GM12878 (cell line): ENCODE data around the gene SHB. TPM values are rescaled to one million over a fixed set of nuclear protein-coding genes. Genes with fewer than 3 reads are reported as not detected.

Source experiments
- ATAC-seq: fragments of 200-7000 bp; cut with Tn5 transposase; 3 replicates; pipeline ENCODE4 v1.9.1; 2020; ENCODE audit warnings: mild to moderate bottlenecking, moderate library complexity
- BruUV-seq: library from RNA; stranded (reverse); fragments of 400-500 nt; replicated peaks from 2 replicates; lab custom pipeline; 2021; lab: Mats Ljungman, UMichigan
- CTCF ChIA-PET: fragments of 300-600 bp; sonication (Branson Sonifier 250); formaldehyde crosslinking; extraction: SDS; loops from one replicate; lab custom pipeline; 2021; ENCODE audit warnings: inconsistent platforms; lab: Yijun Ruan, JAX
- POLR2A ChIA-PET: fragments of 350-600 bp; formaldehyde crosslinking; extraction: SDS; loops from one replicate; lab custom pipeline; 2021; ENCODE audit warnings: inconsistent platforms; lab: Charles Lee
- RAD21 ChIA-PET: fragments of 300-600 bp; sonication (Branson Sonifier 250); formaldehyde crosslinking; loops from one replicate; lab custom pipeline; 2023; ENCODE audit warnings: antibody characterized with exemption; ENCODE audit not compliant: unreplicated experiment; lab: Charles Lee
- SMC1A ChIA-PET: fragments of 300-600 bp; sonication (Branson Sonifier 250); formaldehyde crosslinking; loops from one replicate; lab custom pipeline; 2023; ENCODE audit not compliant: unreplicated experiment, uncharacterized antibody; lab: Charles Lee
- DNase-seq: peaks from one replicate; pipeline ENCODE4 v3.0.0-alpha.2; 2011; ENCODE audit warnings: low read depth, low spot score
- FAIRE-seq: peaks from 3 replicates; lab custom pipeline; 2011; peaks lifted over from hg19 to GRCh38; lab: Jason Lieb, UNC
- H2AFZ ChIP-seq: 2 replicates; pipeline ENCODE4 v1.6.0; 2011; ENCODE audit warnings: low read depth, low read length, control low read depth; ENCODE audit not compliant: control insufficient read depth
- H3K27ac ChIP-seq: 2 replicates; pipeline ENCODE4 v1.5.1; 2011; ENCODE audit warnings: control low read depth; ENCODE audit not compliant: control insufficient read depth, insufficient read depth
- H3K27me3 ChIP-seq, 2 experiments: replicated peaks in 1 of 2; 2 replicates each; pipeline versions ENCODE4 v1.6.0 to v1.6.1; 2011; ENCODE audit warnings: low read length in 1 of 2; ENCODE audit not compliant: control insufficient read depth in 2 of 2, insufficient read depth in 2 of 2
- H3K36me3 ChIP-seq, 2 experiments: 2 replicates each; pipeline ENCODE4 v1.5.1; 2011; ENCODE audit warnings: low read length in 1 of 2; ENCODE audit not compliant: control insufficient read depth in 2 of 2, insufficient read depth in 2 of 2
- H3K4me1 ChIP-seq: 2 replicates; pipeline ENCODE4 v1.6.1; 2011; ENCODE audit warnings: mild to moderate bottlenecking, low read length, moderate library complexity, mixed read lengths; ENCODE audit not compliant: control insufficient read depth, insufficient read depth
- H3K4me2 ChIP-seq: 2 replicates; pipeline ENCODE4 v1.6.0; 2011; ENCODE audit warnings: control low read depth; ENCODE audit not compliant: control insufficient read depth, insufficient read depth
- H3K4me3 ChIP-seq: fragments of 200-600 bp; sonication (generic); 2 replicates; pipeline ENCODE4 v1.5.1; 2016
- H3K79me2 ChIP-seq: 2 replicates; pipeline ENCODE4 v1.6.0; 2011; ENCODE audit warnings: low read length; ENCODE audit not compliant: control insufficient read depth, insufficient read depth
- H3K9ac ChIP-seq: 2 replicates; pipeline ENCODE4 v1.8.0; 2011; ENCODE audit warnings: low read length, control low read depth, mixed read lengths; ENCODE audit not compliant: control insufficient read depth, insufficient read depth
- H3K9me3 ChIP-seq: replicated peaks from 3 replicates; pipeline ENCODE4 v1.5.1; 2011; ENCODE audit warnings: mild to moderate bottlenecking, low read length; ENCODE audit not compliant: control insufficient read depth, insufficient read depth
- H4K20me1 ChIP-seq: 2 replicates; pipeline ENCODE4 v1.6.0; 2011; ENCODE audit not compliant: control insufficient read depth, insufficient read depth
- ASH2L ChIP-seq: fragments of 300-600, 200-600 bp; sonication (generic); IDR thresholded peaks from 2 replicates; pipeline ENCODE4 v1.6.1; 2017; ENCODE audit warnings: low read depth, mild to moderate bottlenecking, borderline replicate concordance
- BACH1 ChIP-seq: fragments of 450-650 bp; IDR thresholded peaks from 2 replicates; pipeline ENCODE4 v1.6.1; 2017; ENCODE audit warnings: mild to moderate bottlenecking, borderline replicate concordance
- CEBPZ ChIP-seq: fragments of 150-350 bp; IDR thresholded peaks from 2 replicates; pipeline ENCODE4 v1.6.1; 2016; ENCODE audit warnings: low read depth, low read length
- CHD1 ChIP-seq: IDR thresholded peaks from 2 replicates; pipeline ENCODE4 v1.6.1; 2012; ENCODE audit warnings: low read depth, low read length, improper control_type of control experiment
- EGR1 ChIP-seq, 2 experiments: IDR thresholded peaks; 1 replicate in 1 of 2; 2 replicates in 1 of 2; pipeline ENCODE4 v1.6.1; 2011 to 2012; ENCODE audit warnings: low read depth in 2 of 2, low read length in 2 of 2, borderline replicate concordance in 1 of 2, mild to moderate bottlenecking in 1 of 2, moderate library complexity in 1 of 2
- EP300 ChIP-seq, 2 experiments: fragments of 150-350 bp in 1 of 2; IDR thresholded peaks; 2 replicates each; pipeline ENCODE4 v1.6.1; 2011 to 2012; ENCODE audit warnings: low read depth in 2 of 2, low read length in 2 of 2, borderline replicate concordance in 1 of 2, improper control_type of control experiment in 1 of 2, inconsistent platforms in 1 of 2; ENCODE audit not compliant: control insufficient read depth in 1 of 2
- IRF3 ChIP-seq: fragments of 450-650 bp; IDR thresholded peaks from 2 replicates; pipeline ENCODE4 v1.6.1; 2014; ENCODE audit warnings: mild to moderate bottlenecking
- NFYA ChIP-seq: IDR thresholded peaks from 2 replicates; pipeline ENCODE4 v1.6.1; 2011; ENCODE audit warnings: low read depth, mild to moderate bottlenecking, low read length, improper control_type of control experiment, borderline replicate concordance
- POLR2AphosphoS5 ChIP-seq: IDR thresholded peaks from 2 replicates; pipeline ENCODE4 v1.6.1; 2011; ENCODE audit warnings: mild to moderate bottlenecking, low read length, inconsistent platforms
- RAD21 ChIP-seq: IDR thresholded peaks from 2 replicates; pipeline ENCODE4 v1.6.1; 2011; ENCODE audit warnings: mild to moderate bottlenecking, low read depth, low read length, moderate library complexity; ENCODE audit not compliant: insufficient read depth
- RAD51 ChIP-seq: fragments of 450-650 bp; IDR thresholded peaks from 2 replicates; pipeline ENCODE4 v1.6.1; 2016; ENCODE audit warnings: moderate library complexity, mild to moderate bottlenecking, inconsistent platforms
- SPI1 ChIP-seq: IDR thresholded peaks from 2 replicates; pipeline ENCODE4 v1.6.1; 2011; ENCODE audit warnings: low read depth, mild to moderate bottlenecking, low read length, moderate library complexity, borderline replicate concordance; ENCODE audit not compliant: insufficient read depth
- TCF12 ChIP-seq: IDR thresholded peaks from 2 replicates; pipeline ENCODE4 v1.6.1; 2011; ENCODE audit warnings: low read depth, mild to moderate bottlenecking, low read length
- YBX1 ChIP-seq: fragments of 450-650 bp; IDR thresholded peaks from 2 replicates; pipeline ENCODE4 v1.6.1; 2016; ENCODE audit warnings: antibody characterized with exemption
- ZBTB11 ChIP-seq: fragments of 450-650 bp; formaldehyde crosslinking; IDR thresholded peaks from 2 replicates; pipeline ENCODE4 v1.5.0; 2022; ENCODE audit warnings: mild to moderate bottlenecking, missing genetic modification characterization
- WGBS: methylation state at CpG from one replicate; pipeline ENCODE4 v1.1.6; 2016; ENCODE audit warnings: low lambda C conversion rate; ENCODE audit not compliant: insufficient replicate concordance, insufficient coverage; ENCODE audit errors: missing lambda C conversion rate; 5-methylcytosine and 5-hydroxymethylcytosine counted together
- in situ Hi-C: fragments of 300-500 bp; cut with MboI; formaldehyde crosslinking; loops from 9 replicates; pipeline ENCODE4 v1.14.3; 2018; ENCODE audit warnings: mixed read lengths
- intact Hi-C: fragments of 100-400 bp; cut with micrococcal nuclease; formaldehyde crosslinking; loops from one replicate; pipeline ENCODE4 v1.14.2; 2022; ENCODE audit not compliant: unreplicated experiment
- polyA plus RNA-seq, 11 experiments: library from polyadenylated mRNA; depleted of rRNA in 4 of 11; unstranded in 6 of 11; stranded (reverse) in 5 of 11; fragments of >200 nt; fragmentation: Nextera tagmentation in 4 of 11; fragmentation: Illumina TruSeq in 1 of 11; extraction: Ambion mirVana in 4 of 11; extraction: Trizol in 1 of 11; gene quantifications; 1 replicate in 1 of 11; 2 replicates in 10 of 11; pipeline versions ENCODE4 v1.2.1 to v1.2.3, GENCODE V29; 2011 to 2016; ENCODE audit warnings: inconsistent platforms in 2 of 11, missing spikeins in 2 of 11, low read depth in 1 of 11
- total RNA-seq, 4 experiments: library from RNA; depleted of rRNA in 3 of 4; stranded (reverse); fragments of >200 nt in 3 of 4; fragmentation: Illumina TruSeq in 1 of 4; extraction: Trizol in 1 of 4; gene quantifications; 2 replicates each; pipeline versions ENCODE4 v1.2.1 to v1.2.3, GENCODE V29; 2013 to 2021

SHB gene
- total and polyA plus RNA-seq, 10 of the 15 experiments (the other 5 are each of a cell fraction or from before 2014, with no cell fraction given): 0.29 to 6.2 (median 1.3) TPM

- FAIRE-seq (no peak), ATAC-seq (no peak), DNase-seq (no peak)
- Histone ChIP-seq H2AFZ (no peak overlapping the region), H3K27me3 (no peaks in the 10 kb centered on the region), H3K79me2 (no peaks in the 10 kb centered on the region), H3K9ac (no peak overlapping the region), H3K9me3 (no peaks in the 10 kb centered on the region), H3K36me3 (no peaks in the 10 kb centered on the region), H3K4me1 (no peaks in the 10 kb centered on the region), H3K4me2 (no peak overlapping the region), H4K20me1 (no peaks in the 10 kb centered on the region), H3K4me3 (no peak overlapping the region), H3K27ac (no peak overlapping the region)
- intact Hi-C loops: no loop called here
- CTCF ChIA-PET: interaction anchor here (0.9 kb wide), 1 partner anchor 439 kb away, joined by 3 read pairs; no protein-coding TSS in a partner anchor
- RAD21 ChIA-PET: interaction anchor here (1.0 kb wide), 1 partner anchor 16 kb away, joined by 3 read pairs; no protein-coding TSS in a partner anchor
- BruUV-seq: no TSS peak
- WGBS: 39% methylated on average over 4 of the region's 4 CpGs
- POLR2A ChIA-PET: interaction anchor here (1.2 kb wide), 1 partner anchor 15 kb away, joined by 3 read pairs; no protein-coding TSS in a partner anchor
- in situ Hi-C loops: no loop called here
- SMC1A ChIA-PET: interaction anchor here (1.1 to 1.5 kb wide), 3 partner anchors 23 to 457 kb away, joined by 3 to 4 read pairs (median 3); no protein-coding TSS in a partner anchor
- no peak for TF ChIP-seq YBX1
- TF ChIP-seq NFYA: no peak
- TF ChIP-seq POLR2AphosphoS5: no peak
- no peak for TF ChIP-seq EP300 (IDR thresholded peaks at IDR 0.05; ENCODE audit: borderline replicate concordance in 1 of 2, control insufficient read depth in 1 of 2, low read depth in 2 of 2, low read length in 2 of 2)
- TF ChIP-seq ASH2L: no peak
- no peak for TF ChIP-seq ZBTB11
- TF ChIP-seq RAD21: no peak
- no peak for TF ChIP-seq EGR1 (IDR thresholded peaks at IDR 0.05; ENCODE audit: borderline replicate concordance in 1 of 2, low read depth in 2 of 2, low read length in 2 of 2)
- no peak for TF ChIP-seq TCF12
- no peak for TF ChIP-seq CHD1
- TF ChIP-seq IRF3: no peak
- no peak for TF ChIP-seq BACH1
- TF ChIP-seq SPI1: no peak
- TF ChIP-seq CEBPZ: no peak
- no peak for TF ChIP-seq RAD51
Observed at GRCh38 chr9:37936965-37937364, 132.1 kb downstream of the SHB start.
